HEK293 (cell line): ENCODE measurements around the gene ZBTB17.

Experiments
- ZNF184 ChIP-seq: fragments of 450-650 bp; IDR thresholded peaks from 2 replicates; pipeline ENCODE4 v1.5.1; 2018; ENCODE audit warnings: missing biosample characterization, mild to moderate bottlenecking, missing genetic modification characterization
- ZNF24 ChIP-seq: fragments of 450-650 bp; formaldehyde crosslinking; IDR thresholded peaks from 2 replicates; pipeline ENCODE4 v1.5.1; 2016; ENCODE audit warnings: missing biosample characterization, missing genetic modification characterization
- ZNF311 ChIP-seq: fragments of 450-650 bp; formaldehyde crosslinking; IDR thresholded peaks from 2 replicates; pipeline ENCODE4 v1.5.1; 2017; ENCODE audit warnings: missing biosample characterization, missing genetic modification characterization, borderline replicate concordance
- ZNF777 ChIP-seq: fragments of 450-650 bp; formaldehyde crosslinking; IDR thresholded peaks from 2 replicates; pipeline ENCODE4 v1.5.1; 2017; ENCODE audit warnings: missing biosample characterization, missing genetic modification characterization, borderline replicate concordance
- TF ChIP-seq, protein P1 (sequence below): fragments of 450-650 bp; formaldehyde crosslinking; IDR thresholded peaks from 2 replicates; pipeline ENCODE4 v1.5.1; 2016; ENCODE audit warnings: missing biosample characterization, missing genetic modification characterization

DNA sequence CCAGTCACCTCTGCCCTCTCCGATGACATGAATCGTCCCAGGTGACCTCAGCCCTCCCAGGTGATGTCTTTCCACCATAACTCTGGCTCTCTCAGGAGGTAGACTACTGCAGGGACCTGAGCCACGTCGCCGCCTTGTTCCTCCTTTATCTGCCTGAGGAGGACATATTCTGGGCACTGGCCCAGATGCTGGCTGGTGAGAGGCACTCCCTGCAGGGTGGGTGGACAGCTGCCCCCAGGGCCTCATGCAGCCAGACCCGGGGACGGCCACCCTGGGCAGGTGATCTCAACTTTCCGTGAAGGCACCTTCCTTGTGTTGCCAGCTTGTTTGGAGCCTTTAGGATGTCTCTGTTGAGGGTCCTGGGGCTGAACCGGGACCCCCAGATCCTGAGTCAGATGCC lies 13.9 kb upstream of the ZBTB17 start:
- TF ChIP-seq, protein P1, sequence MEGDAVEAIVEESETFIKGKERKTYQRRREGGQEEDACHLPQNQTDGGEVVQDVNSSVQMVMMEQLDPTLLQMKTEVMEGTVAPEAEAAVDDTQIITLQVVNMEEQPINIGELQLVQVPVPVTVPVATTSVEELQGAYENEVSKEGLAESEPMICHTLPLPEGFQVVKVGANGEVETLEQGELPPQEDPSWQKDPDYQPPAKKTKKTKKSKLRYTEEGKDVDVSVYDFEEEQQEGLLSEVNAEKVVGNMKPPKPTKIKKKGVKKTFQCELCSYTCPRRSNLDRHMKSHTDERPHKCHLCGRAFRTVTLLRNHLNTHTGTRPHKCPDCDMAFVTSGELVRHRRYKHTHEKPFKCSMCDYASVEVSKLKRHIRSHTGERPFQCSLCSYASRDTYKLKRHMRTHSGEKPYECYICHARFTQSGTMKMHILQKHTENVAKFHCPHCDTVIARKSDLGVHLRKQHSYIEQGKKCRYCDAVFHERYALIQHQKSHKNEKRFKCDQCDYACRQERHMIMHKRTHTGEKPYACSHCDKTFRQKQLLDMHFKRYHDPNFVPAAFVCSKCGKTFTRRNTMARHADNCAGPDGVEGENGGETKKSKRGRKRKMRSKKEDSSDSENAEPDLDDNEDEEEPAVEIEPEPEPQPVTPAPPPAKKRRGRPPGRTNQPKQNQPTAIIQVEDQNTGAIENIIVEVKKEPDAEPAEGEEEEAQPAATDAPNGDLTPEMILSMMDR (tag by site-specific recombination) = no peak
- no peak for TF ChIP-seq ZNF777 (tag by site-specific recombination)
- TF ChIP-seq ZNF184 (tag by site-specific recombination) = no peak
- no peak for TF ChIP-seq ZNF24
- no peak for TF ChIP-seq ZNF311
